Measurements from ENCODE around the gene PIK3CB.

DNA sequence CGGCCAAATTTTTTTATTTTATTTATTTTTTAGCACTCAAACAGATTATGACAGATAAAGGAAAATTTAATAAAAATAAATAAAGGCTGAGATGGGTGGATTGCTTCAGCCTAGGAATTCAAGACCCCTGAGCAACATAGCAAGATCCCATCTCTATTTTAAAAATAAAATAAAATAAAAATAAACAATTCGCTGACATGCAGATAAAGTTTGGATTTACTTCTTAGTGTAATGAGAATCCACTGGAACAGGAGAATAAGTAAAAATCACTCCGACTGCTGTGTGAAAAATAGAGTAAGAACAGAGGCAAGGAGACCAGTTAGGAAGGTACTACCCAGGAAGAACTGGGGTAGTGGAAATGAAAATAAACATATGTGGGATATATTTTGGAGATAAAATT lies 5.6 kb downstream of the PIK3CB start:
- TF ChIP-seq, protein P1, sequence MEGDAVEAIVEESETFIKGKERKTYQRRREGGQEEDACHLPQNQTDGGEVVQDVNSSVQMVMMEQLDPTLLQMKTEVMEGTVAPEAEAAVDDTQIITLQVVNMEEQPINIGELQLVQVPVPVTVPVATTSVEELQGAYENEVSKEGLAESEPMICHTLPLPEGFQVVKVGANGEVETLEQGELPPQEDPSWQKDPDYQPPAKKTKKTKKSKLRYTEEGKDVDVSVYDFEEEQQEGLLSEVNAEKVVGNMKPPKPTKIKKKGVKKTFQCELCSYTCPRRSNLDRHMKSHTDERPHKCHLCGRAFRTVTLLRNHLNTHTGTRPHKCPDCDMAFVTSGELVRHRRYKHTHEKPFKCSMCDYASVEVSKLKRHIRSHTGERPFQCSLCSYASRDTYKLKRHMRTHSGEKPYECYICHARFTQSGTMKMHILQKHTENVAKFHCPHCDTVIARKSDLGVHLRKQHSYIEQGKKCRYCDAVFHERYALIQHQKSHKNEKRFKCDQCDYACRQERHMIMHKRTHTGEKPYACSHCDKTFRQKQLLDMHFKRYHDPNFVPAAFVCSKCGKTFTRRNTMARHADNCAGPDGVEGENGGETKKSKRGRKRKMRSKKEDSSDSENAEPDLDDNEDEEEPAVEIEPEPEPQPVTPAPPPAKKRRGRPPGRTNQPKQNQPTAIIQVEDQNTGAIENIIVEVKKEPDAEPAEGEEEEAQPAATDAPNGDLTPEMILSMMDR (tag by site-specific recombination; IDR thresholded peaks at IDR 0.05): no peak
- TF ChIP-seq ZNF146 (tag by site-specific recombination; IDR thresholded peaks at IDR 0.05) (no peak), ZNF677 (tag by site-specific recombination; IDR thresholded peaks at IDR 0.05) (no peak), TCF7L2 (IDR thresholded peaks at IDR 0.05; ENCODE audit: borderline replicate concordance, low read depth, low read length) (no peak), ZNF768 (tag by site-specific recombination; IDR thresholded peaks at IDR 0.05) (no peak), ZNF350 (tag by site-specific recombination; IDR thresholded peaks at IDR 0.05) (no peak), ZNF561 (tag by site-specific recombination; IDR thresholded peaks at IDR 0.05; ENCODE audit: borderline replicate concordance) (no peak), ZNF626 (tag by site-specific recombination; IDR thresholded peaks at IDR 0.05) (no peak), ZNF114 (tag by site-specific recombination; IDR thresholded peaks at IDR 0.05) (no peak)

All from HEK293 (cell line).